ENCODE measurements around the gene NT5C1A.

DNA sequence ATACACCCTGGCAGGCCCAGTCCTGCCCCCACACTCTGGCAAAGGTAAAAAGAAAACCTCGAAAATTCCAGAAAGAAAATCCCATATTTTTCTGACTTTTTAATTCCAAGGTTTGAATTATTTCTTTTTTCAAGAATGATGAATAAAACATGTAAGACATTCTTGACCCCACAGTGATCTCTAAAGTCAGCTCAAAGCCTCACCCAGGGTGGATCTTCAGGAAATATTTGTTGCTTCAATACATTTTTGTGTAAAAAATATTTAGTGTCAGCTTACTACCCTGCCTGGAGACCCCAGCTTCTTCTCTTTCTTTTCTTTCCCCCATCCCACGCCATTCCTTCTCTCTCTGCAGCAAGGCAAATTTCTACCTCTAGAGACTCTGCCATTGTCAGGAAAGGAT, 7.0 kb upstream of the NT5C1A start:
- TF ChIP-seq POLR2A (IDR thresholded peaks at IDR 0.05): no peak
- TF ChIP-seq, protein P1, sequence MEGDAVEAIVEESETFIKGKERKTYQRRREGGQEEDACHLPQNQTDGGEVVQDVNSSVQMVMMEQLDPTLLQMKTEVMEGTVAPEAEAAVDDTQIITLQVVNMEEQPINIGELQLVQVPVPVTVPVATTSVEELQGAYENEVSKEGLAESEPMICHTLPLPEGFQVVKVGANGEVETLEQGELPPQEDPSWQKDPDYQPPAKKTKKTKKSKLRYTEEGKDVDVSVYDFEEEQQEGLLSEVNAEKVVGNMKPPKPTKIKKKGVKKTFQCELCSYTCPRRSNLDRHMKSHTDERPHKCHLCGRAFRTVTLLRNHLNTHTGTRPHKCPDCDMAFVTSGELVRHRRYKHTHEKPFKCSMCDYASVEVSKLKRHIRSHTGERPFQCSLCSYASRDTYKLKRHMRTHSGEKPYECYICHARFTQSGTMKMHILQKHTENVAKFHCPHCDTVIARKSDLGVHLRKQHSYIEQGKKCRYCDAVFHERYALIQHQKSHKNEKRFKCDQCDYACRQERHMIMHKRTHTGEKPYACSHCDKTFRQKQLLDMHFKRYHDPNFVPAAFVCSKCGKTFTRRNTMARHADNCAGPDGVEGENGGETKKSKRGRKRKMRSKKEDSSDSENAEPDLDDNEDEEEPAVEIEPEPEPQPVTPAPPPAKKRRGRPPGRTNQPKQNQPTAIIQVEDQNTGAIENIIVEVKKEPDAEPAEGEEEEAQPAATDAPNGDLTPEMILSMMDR (IDR thresholded peaks at IDR 0.05): no peak

All from gastroesophageal sphincter (tissue), 3 donors.